HT1080 (cell line): Measurements from ENCODE around the gene TXLNB. TPM values are rescaled to one million over a fixed set of nuclear protein-coding genes. Genes with fewer than 3 reads are reported as not detected.
A peak's percentile ranks its signal among the peaks of the same experiment; 100 is the strongest.
"Not testable (repeated sequence)": the region's sequence is repeated elsewhere in the genome, so short reads cannot be mapped to it uniquely, and the experiment has no call there.

Experiments used
- DNase-seq: peaks from one replicate; pipeline ENCODE4 v3.0.0-alpha.2; 2015; ENCODE audit warnings: low read depth
- total RNA-seq: library from RNA; depleted of rRNA; stranded (reverse); fragments of >200 nt; shearing (Covaris generic); gene quantifications from 2 replicates; pipeline ENCODE4 v1.2.3, GENCODE V29; 2014; rRNA removed

Gene TXLNB
- total RNA-seq, 1 experiment from 2014 or later = 0.40 TPM

DNA sequence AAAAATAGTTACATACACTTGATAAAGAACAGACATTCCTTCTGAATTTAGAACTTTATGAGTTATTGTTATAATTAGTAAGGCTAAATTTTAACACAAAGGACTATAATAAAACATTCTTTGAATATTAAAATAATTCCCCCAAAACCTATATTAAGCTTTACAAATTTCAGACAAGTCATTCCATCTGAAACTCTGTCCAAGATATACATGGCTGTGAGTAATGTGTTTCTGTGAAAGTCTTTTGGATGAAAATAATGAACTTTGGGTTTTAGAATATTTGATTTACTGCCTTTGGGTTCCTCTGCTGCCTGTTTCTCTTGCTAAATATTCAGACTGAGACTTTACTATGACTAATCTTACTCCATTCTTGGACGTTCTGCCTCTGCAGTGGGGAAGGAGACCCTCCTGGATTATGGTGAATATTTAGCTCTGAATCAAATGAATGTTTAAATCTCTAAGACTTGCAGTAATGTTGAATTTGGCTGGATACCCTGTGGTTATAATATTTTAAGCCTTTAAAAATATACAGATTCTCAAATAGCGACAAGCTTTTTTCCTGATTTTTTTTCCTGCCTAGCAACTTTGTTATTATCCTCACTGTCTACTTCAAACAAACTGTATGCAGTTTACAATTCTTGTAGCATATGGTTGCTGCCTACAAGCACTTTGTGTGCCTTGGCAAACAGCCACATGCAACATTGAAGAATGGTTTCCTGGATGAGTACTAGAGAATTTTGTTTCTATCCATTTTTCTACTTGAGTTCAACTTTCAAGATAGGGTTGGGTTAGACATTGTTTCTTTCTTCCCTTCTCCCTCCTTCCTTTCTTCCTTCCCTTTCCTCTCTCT, 51.4 kb downstream of the TXLNB start:
- peak; percentile 13 for DNase-seq

DNA sequence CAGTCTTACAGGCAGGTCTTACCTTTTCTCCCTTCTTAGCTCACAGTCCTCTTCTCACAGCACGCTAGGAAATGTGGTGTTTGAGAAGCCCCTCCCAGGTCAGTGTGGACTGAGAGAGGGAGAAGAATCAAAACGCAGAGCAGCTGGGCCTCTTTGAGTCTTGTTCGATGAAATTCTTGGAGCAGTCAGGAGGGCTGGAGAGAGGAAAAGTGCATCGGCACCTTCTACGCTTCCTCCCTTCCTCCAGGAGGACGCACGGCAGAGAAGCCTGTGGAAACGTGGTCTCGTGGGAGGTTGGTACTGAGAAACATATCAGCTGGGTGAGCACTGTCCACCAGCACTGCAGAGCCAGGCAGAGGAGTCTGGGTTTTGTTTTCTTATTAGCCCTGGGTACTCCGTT, 52.7 kb downstream of the TXLNB start:
- no peak for DNase-seq

DNA sequence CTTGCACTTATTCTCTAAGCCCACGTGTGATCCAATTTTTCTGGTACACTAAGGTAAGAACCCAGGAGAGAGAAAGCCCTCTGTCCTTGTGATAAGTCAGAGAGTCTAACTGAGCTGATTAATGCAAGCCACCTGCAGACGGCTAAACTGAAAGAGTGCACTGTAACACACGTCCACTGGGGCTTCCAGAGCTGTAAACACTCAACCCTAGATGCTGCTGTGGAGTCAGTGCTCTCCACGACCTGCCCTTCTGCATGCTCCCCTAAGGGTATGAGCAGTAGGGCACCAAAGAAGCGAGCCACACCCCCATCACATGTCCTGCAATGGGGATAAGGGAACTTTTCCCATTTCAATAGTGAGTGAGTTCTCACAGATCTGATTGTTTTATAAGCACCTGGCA, 55.7 kb downstream of the TXLNB start:
- no peak for DNase-seq

DNA sequence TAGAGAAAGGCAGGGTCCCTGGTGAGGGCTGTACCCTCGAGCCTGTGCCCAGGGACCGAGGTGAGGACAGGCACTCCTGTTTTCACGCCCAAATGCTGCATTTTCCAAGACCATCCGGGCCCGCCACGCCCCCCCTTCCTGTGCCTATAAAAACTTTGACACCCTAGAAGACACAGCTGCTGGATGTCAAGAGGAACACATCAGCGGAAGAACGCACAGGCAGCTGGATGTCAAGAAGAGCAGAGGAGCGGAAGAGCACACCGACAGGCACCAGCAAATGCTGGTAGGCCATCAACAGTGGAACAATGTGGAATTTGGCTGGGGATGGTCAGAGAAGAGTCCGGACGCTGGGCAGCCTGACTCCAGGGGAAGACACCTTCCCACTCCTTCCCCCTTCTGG, 56.1 kb downstream of the TXLNB start:
- DNase-seq = no peak

DNA sequence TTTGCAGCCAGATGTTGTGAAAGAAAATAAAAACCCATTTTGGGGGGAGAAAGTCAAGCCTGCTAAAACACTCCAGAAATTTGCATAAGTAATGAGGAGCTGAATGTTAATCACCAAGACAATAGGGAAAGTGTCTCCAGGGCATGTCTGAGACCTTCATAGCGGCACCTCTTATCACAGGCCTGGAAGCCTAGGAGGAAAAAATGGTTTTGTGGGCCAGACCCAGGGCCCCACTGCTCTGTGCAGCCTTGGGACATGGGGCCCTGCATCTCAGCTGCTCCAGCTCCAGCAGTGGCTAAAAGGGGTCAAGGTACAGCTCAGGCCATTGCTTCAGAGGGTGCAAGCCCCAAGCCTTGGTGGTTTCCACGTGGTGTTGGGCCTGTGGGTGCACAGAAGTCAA, 57.6 kb downstream of the TXLNB start:
- DNase-seq = not testable (repeated sequence)

DNA sequence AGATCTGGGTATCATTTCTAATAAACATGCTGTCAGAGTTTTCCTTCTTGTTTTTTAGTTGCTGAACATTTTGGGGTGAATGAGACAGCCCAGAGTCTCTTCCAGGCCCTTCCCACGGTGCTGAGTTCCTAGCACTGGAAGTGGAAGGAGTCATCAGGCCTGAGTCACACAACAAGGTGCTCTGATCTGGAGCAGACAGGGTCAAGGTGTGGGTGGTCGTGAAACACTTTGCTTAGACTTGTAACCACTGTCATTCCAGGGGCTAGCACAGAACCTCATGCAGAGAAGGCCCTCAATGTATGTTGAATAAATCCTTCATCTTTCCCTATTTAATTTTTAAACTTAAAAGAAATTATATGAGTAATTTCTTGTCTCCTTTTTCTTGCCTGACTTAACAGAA, 60.6 kb downstream of the TXLNB start:
- no peak for DNase-seq

DNA sequence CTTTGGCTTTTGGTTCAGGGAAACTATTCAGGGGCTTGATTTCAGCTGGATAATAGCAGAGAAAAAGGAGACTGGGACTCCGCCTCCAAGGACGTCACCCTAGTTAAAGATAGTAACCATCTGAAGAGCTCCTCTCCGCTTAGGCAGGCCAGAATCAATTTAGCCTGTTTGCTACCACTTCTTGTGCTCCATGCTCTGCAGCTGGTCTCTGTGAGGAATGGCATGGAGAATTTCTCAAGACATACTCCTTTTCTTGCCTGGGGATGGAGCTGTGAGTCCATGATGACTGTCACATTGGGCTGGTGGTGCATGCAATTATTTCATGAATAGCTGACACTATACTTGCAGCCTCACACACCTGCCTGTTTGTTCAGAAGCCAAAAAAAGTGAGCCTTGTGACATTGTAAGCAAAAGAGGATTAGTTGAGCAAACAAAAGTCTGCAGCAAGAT, 61.4 kb downstream of the TXLNB start:
- DNase-seq = peak; percentile 28

DNA sequence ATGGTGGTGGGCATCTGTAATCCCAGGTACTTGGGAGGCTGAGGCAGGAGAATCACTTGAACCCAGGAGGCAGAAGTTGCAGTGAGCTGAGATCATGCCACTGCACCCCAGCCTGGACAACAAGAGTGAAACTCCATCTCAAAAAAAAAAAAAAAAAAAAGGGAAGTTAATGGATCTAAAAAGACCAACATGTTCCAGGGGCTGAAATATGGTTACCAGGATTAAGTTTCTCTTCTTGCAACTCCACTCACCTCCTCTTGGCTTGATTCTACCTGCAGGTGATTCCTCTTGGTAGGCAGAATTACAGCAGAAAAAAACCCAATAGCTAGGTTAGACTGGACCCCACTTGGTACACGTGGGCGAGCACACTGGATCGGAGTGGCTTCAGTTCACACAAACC, 63.4 kb downstream of the TXLNB start:
- DNase-seq = not testable (repeated sequence)

DNA sequence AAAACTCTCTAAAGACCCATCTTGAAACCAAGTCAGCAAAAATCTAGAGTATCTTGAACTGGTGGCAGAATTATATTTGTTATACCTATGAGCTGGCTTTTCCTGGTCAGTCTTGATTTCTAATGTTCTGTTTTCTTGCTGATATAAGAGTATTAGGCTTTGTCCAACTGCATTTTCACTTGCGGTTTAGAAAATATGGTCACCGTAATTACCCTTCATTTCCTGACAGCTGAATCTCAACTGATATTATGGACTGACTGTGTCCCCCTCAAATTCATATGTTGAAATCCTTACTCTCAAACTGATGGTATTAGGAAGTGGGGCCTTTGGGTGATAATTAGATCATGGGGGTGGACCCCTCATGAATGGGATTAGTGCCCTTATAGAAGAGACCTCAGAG, 72.1 kb downstream of the TXLNB start:
- no peak for DNase-seq

DNA sequence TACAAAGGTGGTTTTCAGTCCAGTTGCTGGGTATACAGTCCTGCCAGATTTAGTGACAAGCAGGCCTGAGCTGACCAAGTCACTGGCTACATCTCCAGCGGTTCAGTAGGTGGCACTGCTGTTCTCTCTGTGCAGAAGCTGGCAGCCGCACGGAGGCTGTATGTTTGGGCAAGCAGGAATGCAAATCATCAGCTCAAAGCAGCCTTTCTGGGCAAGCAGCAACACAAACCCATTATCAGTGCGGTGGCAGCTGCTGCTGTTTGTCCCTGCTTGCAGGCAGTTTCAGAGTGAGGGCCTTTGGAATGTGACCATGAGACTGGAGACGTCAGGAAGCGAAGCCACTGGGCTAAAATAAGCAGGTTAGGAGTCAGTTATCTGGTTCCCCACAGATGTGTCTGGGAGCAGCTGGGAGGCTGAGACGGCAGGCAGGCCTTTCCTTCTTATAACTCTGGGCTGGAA, 72.5 kb downstream of the TXLNB start:
- peak; percentile 74 for DNase-seq

DNA sequence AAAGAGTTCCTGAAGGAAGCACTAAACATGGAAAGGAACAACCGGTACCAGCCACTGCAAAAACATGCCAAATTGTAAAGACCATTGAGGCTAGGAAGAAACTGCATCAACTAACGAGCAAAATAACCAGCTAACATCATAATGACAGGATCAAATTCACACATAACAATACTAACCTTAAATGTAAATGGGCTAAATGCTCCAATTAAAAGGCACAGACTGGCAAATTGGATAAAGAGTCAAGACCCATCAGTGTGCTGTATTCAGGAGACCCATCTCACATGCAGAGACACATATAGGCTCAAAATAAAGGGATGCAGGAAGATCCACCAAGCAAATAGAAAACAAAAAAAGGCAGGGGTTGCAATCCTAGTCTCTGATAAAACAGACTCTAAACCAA, 79.3 kb downstream of the TXLNB start:
- not testable (repeated sequence) for DNase-seq

DNA sequence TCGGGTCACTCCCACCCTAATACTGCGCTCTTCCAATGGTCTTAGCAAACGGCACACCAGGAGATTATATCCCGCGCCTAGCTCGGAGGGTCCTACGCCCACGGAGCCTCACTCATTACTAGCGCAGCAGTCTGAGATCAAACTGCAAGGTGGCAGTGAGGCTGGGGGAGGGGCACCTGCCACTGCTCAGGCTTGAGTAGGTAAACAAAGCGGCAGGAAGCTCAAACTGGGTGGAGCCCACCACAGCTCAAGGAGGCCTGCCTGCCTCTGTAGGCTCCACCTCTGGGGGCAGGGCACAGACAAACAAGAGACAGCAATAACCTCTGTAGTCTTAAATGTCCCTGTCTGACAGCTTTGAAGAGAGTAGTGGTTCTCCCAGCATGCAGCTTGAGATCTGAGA, 81.0 kb downstream of the TXLNB start:
- DNase-seq = not testable (repeated sequence)

DNA sequence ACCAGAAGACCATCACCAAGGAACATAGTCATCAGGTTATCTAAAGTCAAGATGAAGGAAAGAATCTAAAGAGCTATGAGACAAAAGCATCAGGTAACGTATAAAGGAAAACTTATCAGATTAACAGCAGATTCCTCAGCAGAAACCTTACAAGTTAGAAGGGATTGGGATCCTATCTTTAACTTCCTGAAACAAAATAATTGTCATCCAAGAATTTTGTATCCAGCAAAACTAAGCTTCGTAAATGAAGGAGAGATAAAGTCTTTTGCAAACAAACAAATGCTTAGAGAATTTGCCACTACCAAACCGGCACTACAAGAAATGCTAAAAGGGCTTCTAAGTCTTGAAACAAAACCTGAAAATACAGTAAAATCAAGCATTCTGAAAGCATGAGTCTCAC, 86.0 kb downstream of the TXLNB start:
- no peak for DNase-seq

DNA sequence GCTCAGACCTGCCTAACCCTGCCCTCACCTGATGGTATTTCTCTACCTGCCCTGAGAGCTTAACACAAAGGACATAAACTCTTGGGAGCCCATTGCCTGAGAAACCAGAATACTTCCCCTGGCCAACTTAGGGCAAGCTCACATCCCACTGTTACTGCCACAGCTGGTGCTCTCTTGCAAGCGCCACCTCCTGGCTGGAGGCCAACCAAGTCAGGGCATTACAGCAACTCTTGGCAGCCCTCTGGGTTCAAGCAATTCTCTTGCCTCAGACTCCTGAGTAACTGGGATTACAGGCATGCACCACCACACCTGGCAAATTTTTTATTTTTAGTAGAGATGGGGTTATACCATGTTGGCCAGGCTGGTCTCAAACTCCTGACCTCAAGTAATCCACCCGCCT, 86.8 kb downstream of the TXLNB start:
- DNase-seq = no peak

DNA sequence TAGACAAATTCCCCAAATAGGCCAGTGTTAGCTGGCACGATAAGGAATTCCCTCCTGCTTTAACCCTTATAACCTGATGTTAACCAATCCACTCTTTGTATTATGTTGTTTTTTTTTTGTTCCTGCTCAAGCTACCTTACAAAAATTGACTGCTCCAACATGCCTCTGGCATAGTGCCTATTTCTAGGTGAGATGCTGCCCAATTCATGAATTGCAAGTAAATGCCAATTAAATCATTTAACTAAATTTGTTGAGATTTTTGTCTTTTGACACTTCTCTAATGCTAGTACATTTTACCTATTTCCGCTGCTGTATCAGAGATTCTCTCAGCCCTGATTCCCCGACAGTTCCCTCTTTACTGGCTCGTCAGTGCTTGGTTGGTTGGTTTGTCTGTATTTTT, 90.4 kb downstream of the TXLNB start:
- no peak for DNase-seq

DNA sequence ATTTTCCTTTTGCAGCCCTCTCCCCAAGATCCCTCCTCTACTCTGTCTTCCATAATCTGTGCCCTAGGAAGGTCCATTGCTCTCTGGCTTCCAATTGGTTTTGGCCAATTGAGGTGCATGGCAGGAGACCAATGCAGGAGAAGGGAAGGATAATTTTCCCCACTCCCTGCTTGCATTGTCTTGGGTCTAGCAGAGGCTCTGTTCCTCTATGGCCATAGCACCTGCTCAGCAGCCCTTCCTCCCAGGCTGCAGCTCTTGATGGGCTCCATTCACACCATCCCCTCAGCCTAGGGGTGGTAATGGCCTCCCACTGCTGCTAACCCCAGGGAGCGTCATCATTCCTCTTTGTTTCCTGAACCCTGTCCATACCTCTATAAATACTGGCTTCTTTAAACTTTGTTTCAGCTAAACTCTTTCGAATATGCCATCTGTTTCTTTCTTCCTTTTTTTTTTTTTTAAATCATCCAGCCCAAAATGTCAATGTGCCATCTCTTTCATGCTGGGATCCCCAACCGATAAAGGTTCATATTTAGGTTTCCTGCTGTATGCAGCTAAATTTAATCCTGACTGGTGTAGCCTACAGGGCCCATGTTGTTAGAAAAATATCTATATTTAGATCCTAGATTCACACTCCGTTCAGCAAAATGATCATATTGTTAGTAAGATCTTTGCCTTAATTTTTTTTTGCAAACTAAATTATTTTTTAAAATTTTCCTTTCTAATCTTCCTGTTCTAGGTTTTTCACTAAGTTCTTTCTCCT, 93.1 kb downstream of the TXLNB start:
- no peak for DNase-seq

DNA sequence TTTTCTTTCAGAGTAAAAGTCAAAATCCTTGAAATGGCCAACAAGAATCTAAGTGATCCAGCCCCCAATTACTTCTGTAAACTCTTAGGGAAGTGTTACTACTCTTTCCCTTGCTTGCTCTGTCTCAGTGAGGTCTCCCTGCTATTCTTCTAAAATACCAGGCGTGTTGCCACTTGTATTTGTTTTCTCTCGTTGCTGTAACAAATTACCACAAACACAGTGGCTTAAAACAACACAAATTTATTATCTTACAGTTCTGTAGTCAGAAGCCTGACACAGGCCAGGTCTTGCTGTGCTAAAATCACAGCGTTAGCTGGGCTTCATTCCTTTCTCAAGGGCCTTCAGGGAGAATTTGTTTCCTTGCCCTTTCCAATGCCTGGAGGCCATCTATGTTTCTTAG, 97.1 kb downstream of the TXLNB start:
- DNase-seq = no peak

Other genes starting within 250 kb of the TXLNB start
- 6.3 and 7.4 TPM in 2 replicates for gene HECA, start 156.9 kb downstream of the TXLNB start, total RNA-seq
- 54.5 and 82.3 TPM in 2 replicates for gene CITED2, start 82.7 kb upstream of the TXLNB start, total RNA-seq